Mucosa of stomach (tissue), 1 donor: ENCODE data around the gene CLEC4F.

Experiments
- H3K27me3 ChIP-seq: one replicate; pipeline ENCODE4 v1.7.0; 2013; ENCODE audit warnings: mild to moderate bottlenecking, low read length; ENCODE audit not compliant: control insufficient read depth, insufficient read depth
- H3K36me3 ChIP-seq: one replicate; pipeline ENCODE4 v1.7.0; 2013; ENCODE audit warnings: low read length; ENCODE audit not compliant: control insufficient read depth, insufficient read depth
- H3K4me1 ChIP-seq: one replicate; pipeline ENCODE4 v1.7.0; 2013; ENCODE audit warnings: mild to moderate bottlenecking, low read length; ENCODE audit not compliant: control insufficient read depth, insufficient read depth
- H3K4me3 ChIP-seq: one replicate; pipeline ENCODE4 v1.7.0; 2013; ENCODE audit warnings: low read length
- H3K9ac ChIP-seq: one replicate; pipeline ENCODE4 v1.7.0; 2013; ENCODE audit warnings: mild to moderate bottlenecking, low read length, moderate library complexity
- H3K9me3 ChIP-seq: one replicate; pipeline ENCODE4 v1.7.0; 2013; ENCODE audit warnings: mild to moderate bottlenecking, low read length, moderate library complexity; ENCODE audit not compliant: control insufficient read depth
- donor health status: Pancreatic carcinoma.

The CLEC4F gene

DNA sequence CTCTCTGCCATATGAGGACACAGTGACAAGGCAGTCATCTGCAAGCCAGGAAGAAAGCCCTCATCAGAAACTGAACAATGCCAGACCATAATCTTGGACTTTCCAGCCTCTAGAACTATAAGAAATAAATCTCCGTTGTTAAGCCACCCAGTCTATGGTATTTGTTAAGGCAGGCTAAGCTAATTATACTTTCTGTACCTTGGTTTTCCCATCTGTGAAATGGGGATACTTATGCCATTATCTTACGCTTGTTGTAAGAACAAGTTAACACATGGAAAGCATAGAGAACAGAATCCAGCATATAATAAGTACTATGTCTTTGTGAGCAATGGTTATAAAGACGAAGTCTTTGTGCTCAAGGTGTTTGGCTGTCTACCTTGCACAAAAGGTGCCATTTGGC lies 44.1 kb downstream of the CLEC4F start:
- H3K36me3 ChIP-seq = no peaks in the 10 kb centered on the region
- peaks cover 35% of the 10 kb centered on the region for H3K27me3 ChIP-seq
- no peaks in the 10 kb centered on the region for H3K9me3 ChIP-seq

DNA sequence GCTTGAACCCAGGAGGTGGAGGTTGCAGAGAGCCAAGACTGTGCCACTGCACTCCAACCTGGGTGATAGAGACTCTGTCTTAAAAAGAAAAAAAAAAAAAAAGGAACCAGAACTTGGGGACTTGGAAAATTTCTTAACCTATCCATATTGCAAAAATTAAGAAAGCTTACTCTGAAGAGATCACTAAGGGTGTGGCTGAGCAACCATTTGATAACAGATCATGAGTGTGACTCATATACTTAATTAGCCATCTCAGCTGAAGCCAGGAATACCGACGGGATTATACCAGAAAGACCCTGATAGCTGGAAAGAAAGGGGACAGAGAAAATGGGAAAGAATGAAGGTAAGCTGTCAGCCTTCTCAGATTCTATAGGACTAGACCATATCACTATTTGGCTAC lies 45.3 kb downstream of the CLEC4F start:
- H3K4me3 ChIP-seq = no peak overlapping the region
- H3K27me3 ChIP-seq = peaks cover 42% of the 10 kb centered on the region
- H3K36me3 ChIP-seq = no peaks in the 10 kb centered on the region
- no peaks in the 10 kb centered on the region for H3K9me3 ChIP-seq
- H3K4me1 ChIP-seq = no peaks in the 10 kb centered on the region
- H3K9ac ChIP-seq = no peak overlapping the region

More for the DNA sequence above, 44.1 kb downstream of the CLEC4F start:
- H3K4me1 ChIP-seq = no peaks in the 10 kb centered on the region
- no peak overlapping the region for H3K9ac ChIP-seq
- H3K4me3 ChIP-seq = no peak overlapping the region

DNA sequence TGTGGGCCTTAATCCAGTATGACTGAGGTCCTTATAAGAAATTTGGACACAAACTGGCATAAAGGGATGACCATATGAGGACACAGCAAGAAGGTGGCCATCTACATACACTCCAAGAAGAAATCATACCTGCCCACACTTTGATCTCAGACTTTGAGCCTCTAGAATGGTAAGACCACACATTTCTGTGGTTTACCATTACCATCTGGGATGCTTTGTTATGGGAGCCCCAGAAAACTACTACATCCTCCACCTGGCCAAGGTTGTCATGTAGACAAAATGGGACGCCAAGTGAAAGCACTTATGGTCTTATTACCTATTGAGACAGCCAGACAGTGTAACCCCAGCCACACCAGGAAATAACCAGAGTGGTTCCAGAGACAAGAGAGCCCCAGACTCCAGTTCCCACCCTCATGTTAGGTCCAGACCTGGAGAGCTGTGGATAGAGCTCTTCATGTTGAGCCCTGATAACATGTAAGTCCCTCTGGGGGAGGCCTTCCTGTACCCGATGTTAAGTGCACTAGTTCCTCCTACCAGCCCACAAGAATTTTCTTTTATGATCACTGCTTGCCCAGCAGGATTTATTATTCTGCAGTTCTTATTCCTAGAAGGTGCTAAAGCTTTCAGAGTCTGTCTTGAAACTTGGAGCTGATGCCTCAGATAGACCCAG lies 47.8 kb downstream of the CLEC4F start:
- Histone ChIP-seq H3K4me3 (no peak overlapping the region), H3K9ac (no peak overlapping the region), H3K4me1 (peaks cover 2% of the 10 kb centered on the region), H3K9me3 (no peaks in the 10 kb centered on the region), H3K36me3 (no peaks in the 10 kb centered on the region), H3K27me3 (peaks cover 61% of the 10 kb centered on the region)

DNA sequence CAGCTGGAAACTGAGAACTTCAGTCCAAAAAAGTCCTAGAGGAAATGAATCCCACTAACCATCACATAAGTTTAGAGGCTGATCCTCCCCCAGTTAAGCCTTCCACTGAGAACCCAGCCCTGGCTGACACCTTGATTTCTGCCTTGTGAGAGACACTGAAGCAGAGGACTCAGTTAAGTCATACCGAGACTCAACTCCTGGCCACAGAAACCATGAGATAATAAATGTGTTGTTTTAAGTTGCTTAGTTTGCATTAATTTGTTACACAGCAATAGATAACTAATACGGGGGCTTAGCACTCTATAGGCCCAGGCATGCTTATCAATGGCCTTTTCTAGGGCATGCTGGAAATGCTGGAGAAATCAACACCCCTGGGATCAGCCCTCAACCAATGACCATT lies 49.0 kb downstream of the CLEC4F start:
- Histone ChIP-seq H3K36me3 (no peaks in the 10 kb centered on the region), H3K9ac (no peak overlapping the region), H3K9me3 (no peaks in the 10 kb centered on the region), H3K4me1 (peaks cover 9% of the 10 kb centered on the region), H3K4me3 (no peak overlapping the region), H3K27me3 (peaks cover 73% of the 10 kb centered on the region)

DNA sequence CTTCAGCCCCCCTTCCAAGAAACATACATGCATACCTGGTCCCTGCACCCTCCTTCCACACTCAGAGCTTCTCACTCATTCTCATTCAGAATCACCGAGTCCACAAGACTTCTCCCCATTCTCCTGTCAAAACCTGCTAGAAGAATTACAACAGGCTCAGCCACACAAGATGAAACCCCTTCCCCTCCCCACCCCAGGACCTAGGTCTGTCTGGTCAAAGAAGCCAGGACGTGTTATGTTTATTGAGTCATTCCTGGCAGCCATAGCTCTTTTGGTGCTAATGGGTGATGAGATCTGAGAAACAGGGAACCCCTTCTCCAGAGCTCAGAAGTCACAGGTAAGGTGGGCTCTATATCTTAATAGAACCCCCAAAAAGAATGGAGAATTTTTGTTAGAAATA lies 50.9 kb downstream of the CLEC4F start:
- Histone ChIP-seq H3K4me1 (peaks cover 9% of the 10 kb centered on the region), H3K36me3 (no peaks in the 10 kb centered on the region), H3K27me3 (peaks cover 67% of the 10 kb centered on the region), H3K4me3 (no peak overlapping the region), H3K9ac (no peak overlapping the region), H3K9me3 (no peaks in the 10 kb centered on the region)

DNA sequence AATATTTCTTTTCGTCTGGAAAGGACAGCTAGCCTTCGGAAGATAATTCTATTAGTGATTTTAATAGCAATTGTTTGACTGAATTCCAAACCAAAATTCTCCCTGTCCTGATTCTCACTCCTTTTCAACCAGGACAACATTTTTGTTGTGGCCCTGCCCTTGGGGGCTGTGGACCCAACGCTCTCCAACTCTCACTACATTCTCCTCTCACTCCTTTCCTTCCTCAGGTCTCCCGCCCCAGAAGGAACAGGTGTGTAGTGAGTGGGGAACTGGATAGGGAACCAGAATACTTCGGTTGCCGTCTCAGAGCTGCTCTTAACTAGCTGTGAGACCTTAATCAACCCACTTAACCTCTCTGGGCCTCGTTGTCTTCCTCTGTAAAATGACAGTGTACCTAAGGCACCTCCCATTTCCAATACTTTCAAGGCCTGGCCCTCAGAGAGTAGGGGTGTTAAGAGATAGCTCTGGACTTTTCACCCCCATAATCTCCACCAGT lies 51.8 kb downstream of the CLEC4F start:
- Histone ChIP-seq H3K4me3 (no peak overlapping the region), H3K9ac (no peak overlapping the region), H3K4me1 (peaks cover 9% of the 10 kb centered on the region), H3K27me3 (peaks cover 66% of the 10 kb centered on the region), H3K36me3 (no peaks in the 10 kb centered on the region), H3K9me3 (no peaks in the 10 kb centered on the region)

DNA sequence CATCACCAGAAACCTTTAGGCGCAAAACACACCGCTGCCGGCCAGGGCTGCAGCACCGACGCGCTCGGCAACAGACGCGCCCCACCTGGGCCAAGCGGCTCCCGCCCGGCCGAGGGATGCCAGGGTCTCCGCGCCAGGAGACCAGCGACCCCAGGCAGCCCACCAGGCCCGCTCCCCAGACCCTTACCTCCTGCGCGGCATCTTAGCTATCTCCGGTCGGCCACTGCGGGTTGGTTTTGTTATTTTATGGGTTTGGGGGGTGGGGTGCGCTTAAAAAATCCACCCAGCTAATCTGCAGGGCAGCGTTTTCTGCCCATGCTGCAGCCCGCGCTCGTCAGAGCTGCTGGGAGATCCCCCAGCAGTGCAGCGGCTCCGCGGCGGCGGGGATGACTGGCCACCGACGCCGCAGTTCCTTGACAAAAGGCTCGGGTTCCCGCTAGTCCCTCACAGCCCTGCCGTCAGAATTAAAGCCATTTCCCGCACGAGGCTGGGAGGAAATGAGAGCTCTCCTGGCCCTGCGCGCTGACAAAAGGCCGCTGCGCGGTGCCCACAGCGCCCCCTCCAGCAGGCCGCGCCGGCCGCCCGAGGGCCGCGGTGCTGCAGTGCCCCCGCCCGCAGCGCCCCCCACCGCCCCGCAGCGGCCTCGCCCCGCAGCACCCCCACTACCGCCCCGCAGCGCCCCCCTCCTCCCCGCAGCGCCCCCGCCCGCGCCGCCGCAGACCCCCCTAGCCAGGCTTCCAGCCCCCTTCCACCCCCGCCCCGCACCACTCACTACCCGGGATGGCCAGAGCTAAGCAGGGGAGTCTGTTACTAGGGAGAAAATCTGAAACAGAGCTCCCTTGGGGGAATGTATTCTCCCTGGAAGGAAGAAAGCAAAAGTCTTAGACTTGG lies 52.5 kb downstream of the CLEC4F start, which contains the start of gene ADD2:
Gene ADD2, minus strand, starts transcription at position 502 of the 891 bp plus-strand sequence. CDS start 61,792 bp downstream, outside the sequence.
- peaks cover 61% of the 10 kb centered on the region for H3K27me3 ChIP-seq
- no peak within 1 kb of the TSS for H3K9ac ChIP-seq

DNA sequence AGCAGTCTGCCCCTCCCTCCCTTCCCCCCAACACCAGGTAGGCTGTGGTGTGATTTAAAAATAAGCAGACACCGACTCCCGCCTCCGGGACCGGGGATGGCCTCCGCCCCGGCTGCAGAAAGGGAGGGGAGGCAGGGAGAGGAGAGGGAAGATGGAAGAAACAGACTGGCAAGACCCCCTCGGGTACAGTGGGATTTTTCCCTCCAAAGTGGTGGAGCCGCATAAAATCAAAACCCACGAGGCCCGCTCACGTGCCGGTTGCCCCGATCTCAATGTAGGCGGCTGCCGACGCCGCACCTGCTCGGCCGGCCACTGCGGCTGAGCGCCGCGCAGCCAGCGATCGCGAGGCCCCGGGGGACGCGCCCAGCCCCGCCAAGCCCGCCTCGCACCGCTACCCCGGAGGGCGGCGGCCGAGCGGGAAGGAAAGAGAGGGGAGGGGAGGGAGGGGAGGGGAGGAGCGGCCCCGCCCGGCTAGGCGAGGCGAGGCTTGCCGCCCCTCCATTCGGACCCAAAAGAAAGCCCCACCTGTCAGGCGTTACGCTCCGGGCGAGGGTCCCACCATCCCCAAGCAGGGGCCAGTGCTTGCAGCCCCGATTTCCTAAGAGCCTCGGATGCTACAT lies 53.2 kb downstream of the CLEC4F start:
- H3K27me3 ChIP-seq = peaks cover 59% of the 10 kb centered on the region

More for the DNA sequence above, 52.5 kb downstream of the CLEC4F start, which contains the start of gene ADD2:
- H3K9me3 ChIP-seq = no peaks in the 10 kb centered on the region
- peaks cover 9% of the 10 kb centered on the region for H3K4me1 ChIP-seq
- no peak within 1 kb of the TSS for H3K4me3 ChIP-seq
- no peaks in the 10 kb centered on the region for H3K36me3 ChIP-seq

DNA sequence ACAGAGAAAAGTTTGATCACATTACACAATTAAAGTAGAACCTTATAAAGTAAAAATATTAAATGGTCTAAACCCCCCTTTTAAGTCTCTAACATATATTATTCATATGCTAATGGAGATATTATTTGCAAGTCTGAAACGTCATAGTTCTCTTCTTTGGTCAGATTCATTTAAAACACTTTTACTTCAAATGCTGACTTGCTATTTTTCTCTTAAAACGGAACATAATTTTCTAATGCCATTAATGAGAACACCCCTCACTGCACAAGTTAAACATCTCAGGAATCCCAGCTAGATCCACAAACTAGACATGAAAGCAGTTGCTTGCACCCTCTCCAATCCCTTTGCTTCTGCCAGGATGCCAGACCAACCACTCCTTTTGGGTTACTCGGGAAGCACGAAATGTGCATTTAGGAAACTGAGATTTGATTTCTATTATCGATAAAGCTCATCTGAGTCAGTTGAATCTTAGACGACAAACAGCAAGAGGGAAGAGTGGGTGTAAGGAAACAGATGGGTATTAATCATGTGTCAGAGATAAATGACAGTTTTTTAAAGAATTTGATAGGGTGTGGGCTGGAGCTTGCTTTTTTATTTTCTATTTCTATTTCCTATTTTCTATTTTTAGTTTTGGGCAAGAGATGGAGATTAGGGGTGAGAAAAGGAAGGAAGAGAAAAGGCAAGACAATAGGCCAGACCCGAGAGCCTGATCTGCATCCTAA lies 53.9 kb downstream of the CLEC4F start:
- Histone ChIP-seq H3K9ac (no peak overlapping the region), H3K36me3 (no peaks in the 10 kb centered on the region), H3K4me3 (no peak overlapping the region), H3K9me3 (no peaks in the 10 kb centered on the region), H3K4me1 (peaks cover 9% of the 10 kb centered on the region), H3K27me3 (peaks cover 52% of the 10 kb centered on the region)

More for the DNA sequence above, 53.2 kb downstream of the CLEC4F start:
- Histone ChIP-seq H3K9me3 (no peaks in the 10 kb centered on the region), H3K4me1 (peaks cover 9% of the 10 kb centered on the region), H3K4me3 (no peak overlapping the region), H3K9ac (no peak overlapping the region), H3K36me3 (no peaks in the 10 kb centered on the region)

DNA sequence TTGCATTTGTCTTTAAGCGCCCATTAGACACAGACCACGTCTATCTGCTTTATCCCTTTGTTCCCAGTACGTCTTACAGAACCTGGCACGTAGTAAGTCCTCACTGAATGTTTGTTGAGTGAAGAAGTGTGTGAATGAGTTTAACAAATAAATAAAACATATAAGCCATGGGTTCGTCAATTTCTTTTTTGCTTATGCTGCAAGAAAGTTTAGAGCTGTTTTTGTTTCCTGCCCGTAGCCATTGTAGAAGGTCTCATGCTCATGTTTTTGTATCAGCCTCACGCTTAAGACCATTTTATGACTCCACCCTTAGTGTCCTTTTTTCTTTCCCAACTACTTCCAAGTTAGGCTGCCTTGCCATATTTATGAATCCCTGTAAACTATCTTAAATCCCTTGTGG lies 54.9 kb downstream of the CLEC4F start:
- H3K4me1 ChIP-seq = peaks cover 9% of the 10 kb centered on the region
- no peaks in the 10 kb centered on the region for H3K36me3 ChIP-seq
- peaks cover 46% of the 10 kb centered on the region for H3K27me3 ChIP-seq
- no peak overlapping the region for H3K9ac ChIP-seq
- H3K9me3 ChIP-seq = no peaks in the 10 kb centered on the region
- no peak overlapping the region for H3K4me3 ChIP-seq

DNA sequence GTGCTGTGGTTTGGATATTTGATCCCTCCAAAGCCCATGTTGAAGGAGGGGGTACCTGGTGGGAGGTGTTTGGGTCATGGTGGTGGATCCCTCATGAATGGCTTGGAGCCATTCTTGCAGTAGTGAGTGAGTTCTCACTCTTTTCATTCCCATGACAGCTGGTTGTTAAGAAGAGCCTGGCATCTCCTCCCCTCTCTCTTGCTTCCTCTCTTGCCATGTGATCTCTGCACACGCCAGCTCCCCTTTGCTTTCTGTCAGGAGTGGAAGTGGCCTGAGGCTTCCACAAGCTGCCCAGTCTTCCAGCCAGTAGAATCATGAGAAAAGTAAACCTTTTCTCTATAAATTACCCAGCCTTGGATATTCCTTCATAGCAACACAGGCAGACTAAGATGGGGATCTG lies 61.0 kb downstream of the CLEC4F start:
- H3K9me3 ChIP-seq = no peaks in the 10 kb centered on the region
- no peak overlapping the region for H3K9ac ChIP-seq
- H3K27me3 ChIP-seq = peaks cover 9% of the 10 kb centered on the region
- H3K36me3 ChIP-seq = no peaks in the 10 kb centered on the region
- H3K4me1 ChIP-seq = no peaks in the 10 kb centered on the region
- no peak overlapping the region for H3K4me3 ChIP-seq
